Measurements from ENCODE around the gene HOXA10.

Gene HOXA10

GRCh38 chr7:27145165-27145913 is 28.8 kb downstream of the HOXA10 start:
- no peak for DNase-seq (ENCODE audit: low read depth)

- no peak for DNase-seq (ENCODE audit: low read depth)
Observed at GRCh38 chr7:27144781-27145164, 29.3 kb downstream of the HOXA10 start.

GRCh38 chr7:27143950-27144780 is 30.0 kb downstream of the HOXA10 start:
- DNase-seq (ENCODE audit: low read depth), result no peak

GRCh38 chr7:27143023-27143949 is 30.8 kb downstream of the HOXA10 start, which contains the start of gene HOXA5:
TSS of gene HOXA5 (minus strand) at chr7:27143681. CDS start at chr7:27143607, 74 bp downstream.
- DNase-seq (ENCODE audit: low read depth), result no peak

GRCh38 chr7:27142580-27143022 is 31.5 kb downstream of the HOXA10 start:
- DNase-seq (ENCODE audit: low read depth), result no peak

- no peak for DNase-seq (ENCODE audit: low read depth)
Observed at GRCh38 chr7:27141923-27142579, 32.1 kb downstream of the HOXA10 start.

- no peak for DNase-seq (ENCODE audit: low read depth)
Observed at GRCh38 chr7:27141137-27141922, 32.8 kb downstream of the HOXA10 start.

- no peak for DNase-seq (ENCODE audit: low read depth)
Observed at GRCh38 chr7:27140126-27140857, 33.8 kb downstream of the HOXA10 start.

- DNase-seq (ENCODE audit: low read depth), result no peak
Observed at GRCh38 chr7:27139334-27140125, 34.6 kb downstream of the HOXA10 start.

GRCh38 chr7:27138985-27139333 is 35.2 kb downstream of the HOXA10 start:
- no peak for DNase-seq (ENCODE audit: low read depth)

- DNase-seq (ENCODE audit: low read depth), result no peak
Observed at GRCh38 chr7:27138472-27138871, 35.6 kb downstream of the HOXA10 start.

GRCh38 chr7:27137640-27138315 is 36.3 kb downstream of the HOXA10 start:
- DNase-seq (ENCODE audit: low read depth), result no peak

GRCh38 chr7:27134392-27134791 is 39.7 kb downstream of the HOXA10 start:
- DNase-seq (ENCODE audit: low read depth), result no peak

GRCh38 chr7:27133409-27134231 is 40.5 kb downstream of the HOXA10 start:
- no peak for DNase-seq (ENCODE audit: low read depth)

- no peak for DNase-seq (ENCODE audit: low read depth)
Observed at GRCh38 chr7:27132978-27133377, 41.1 kb downstream of the HOXA10 start.

- no peak for DNase-seq (ENCODE audit: low read depth)
Observed at GRCh38 chr7:27132214-27132613, 41.9 kb downstream of the HOXA10 start.

- DNase-seq (ENCODE audit: low read depth), result no peak
Observed at GRCh38 chr7:27131390-27131819, 42.7 kb downstream of the HOXA10 start.
